Measurements from ENCODE around the gene GRHL1.

The GRHL1 gene

DNA sequence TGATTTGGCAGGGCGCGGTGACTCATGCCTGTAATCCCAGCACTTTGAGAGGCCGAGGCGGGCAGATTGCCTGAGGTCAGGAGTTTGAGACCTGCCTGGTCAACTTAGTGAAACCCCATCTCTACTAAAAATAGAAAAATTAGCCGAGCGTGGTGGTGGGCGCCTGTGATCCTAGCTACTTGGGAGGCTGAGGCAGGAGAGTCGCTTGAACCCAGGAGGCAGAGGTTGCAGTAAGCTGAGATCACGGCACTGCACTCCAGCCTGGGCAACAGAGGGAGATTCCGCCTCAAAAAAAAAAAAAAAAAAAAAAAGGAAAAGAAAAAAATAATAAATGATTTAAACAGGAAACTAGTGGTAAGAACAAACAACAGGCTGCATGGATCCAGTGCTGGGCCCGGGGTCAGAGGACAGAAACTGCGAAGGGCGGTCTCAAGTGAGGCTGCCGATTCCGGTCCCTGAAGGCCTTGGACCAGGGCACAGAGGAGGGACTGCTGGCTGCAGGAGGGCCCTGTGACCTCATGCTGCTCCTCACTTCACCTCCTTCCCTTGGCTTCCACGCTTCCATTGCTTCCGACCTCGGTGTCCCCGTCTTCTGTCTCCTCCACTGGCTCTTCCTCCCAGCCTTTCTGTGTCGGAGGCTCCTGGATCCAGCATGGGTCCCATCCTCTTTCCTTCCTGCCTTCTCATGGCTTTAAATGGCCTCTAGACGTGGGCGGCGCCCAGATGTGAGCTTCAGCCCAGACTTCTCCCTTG lies 2.1 kb upstream of the GRHL1 start:
- DNase-seq (ENCODE audit: low read depth, low spot score): no peak

DNA sequence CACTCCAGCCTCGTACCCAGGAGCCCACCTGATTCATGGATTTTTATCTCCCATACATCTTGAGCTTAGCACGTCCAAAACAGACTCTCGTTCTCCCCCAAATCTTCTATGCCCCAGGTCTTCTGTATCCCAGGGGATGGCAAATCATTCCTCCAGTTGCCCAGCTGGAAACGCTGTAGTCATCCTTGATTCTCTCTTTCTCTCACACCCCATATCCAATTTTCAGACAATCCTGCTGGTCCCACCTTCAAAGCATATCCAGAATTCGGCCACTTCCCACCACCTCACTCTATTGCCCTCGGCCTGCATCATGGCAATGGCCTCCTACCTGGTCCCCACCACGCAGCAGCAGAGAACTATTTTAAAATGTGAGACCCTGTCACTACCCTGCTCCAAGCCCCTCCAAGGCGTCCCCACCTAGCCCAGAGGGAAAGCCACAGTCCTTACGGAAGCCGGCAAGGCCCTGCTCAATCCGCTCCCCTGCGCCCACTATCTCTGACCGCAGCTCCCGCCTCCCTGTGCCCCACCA lies 1.4 kb upstream of the GRHL1 start:
- no peak for DNase-seq (ENCODE audit: low read depth, low spot score)

DNA sequence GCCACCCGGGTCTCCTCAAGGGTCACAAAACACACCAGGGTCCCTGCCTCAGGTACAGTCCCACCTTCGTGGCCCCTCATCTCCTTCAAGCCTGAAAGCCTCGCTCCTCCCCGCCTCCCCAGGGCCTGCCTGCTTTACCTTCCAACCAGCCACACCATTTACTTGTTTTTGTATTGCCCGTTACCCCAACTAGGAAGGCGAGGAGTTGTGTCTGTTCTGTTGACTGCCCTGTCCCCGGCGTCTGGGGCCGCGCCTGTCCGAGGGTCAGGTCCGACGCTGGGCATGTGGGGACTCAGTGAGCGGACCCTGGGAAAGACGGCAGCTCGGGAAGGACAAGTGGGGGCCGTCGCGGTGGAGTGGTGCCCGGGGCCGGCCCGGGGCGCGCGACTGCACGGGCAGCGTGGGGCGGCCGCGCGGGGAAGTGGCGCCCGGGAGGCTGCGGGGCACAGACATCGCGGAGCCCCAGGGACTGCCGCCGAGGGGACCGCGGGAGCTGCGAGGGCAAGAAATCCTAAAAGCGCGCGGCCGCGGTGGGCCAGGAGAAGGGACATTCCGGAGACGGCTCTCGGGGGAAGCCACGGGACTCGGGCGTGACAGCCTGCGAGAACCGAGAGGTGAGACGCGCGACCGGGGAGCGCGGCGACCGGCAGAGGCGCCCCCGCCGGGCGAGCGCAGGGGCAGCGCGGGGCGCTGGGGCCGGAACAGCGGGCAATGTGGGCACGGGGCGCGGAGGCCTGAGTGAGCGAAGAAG lies 797 bp upstream of the GRHL1 start:
- DNase-seq (ENCODE audit: low read depth, low spot score): peak; percentile 68

DNA sequence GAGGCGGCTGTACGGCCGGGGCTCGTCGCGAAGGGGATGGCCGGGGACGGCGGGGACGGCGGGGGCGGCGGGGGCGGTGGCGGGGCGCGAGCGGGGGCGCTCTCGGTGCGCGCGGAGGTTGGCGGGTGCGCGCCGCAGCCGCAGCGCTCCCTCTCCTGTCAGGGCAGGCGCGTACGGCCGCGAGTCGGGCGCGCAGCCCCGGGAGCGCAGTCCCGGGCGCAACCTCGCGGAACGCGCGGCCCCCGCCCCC lies 296 bp upstream of the GRHL1 start:
- DNase-seq (ENCODE audit: low read depth, low spot score): no peak

DNA sequence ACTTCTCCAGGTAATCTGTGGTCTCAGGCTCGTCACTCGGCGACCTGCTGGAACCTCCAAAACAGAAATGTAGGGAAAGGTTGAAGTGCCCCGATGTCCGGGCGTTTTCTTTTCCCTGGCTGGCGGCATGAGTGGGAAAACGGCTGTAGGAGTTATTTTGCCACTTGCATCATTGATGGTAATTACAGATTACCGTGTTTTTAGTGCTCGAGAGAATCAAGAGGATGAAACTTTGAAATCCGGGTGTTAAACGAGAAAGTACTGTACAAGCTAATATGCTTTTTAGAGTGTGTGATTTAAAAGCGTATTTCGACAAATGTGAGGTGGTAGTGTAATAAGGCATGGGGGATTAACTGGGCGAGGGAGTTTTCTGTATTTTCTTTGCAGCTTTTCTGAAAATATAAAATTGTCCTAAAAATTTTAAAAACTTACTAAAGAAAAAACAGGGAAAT lies 819 bp downstream of the GRHL1 start:
- no peak for DNase-seq (ENCODE audit: low read depth, low spot score)

DNA sequence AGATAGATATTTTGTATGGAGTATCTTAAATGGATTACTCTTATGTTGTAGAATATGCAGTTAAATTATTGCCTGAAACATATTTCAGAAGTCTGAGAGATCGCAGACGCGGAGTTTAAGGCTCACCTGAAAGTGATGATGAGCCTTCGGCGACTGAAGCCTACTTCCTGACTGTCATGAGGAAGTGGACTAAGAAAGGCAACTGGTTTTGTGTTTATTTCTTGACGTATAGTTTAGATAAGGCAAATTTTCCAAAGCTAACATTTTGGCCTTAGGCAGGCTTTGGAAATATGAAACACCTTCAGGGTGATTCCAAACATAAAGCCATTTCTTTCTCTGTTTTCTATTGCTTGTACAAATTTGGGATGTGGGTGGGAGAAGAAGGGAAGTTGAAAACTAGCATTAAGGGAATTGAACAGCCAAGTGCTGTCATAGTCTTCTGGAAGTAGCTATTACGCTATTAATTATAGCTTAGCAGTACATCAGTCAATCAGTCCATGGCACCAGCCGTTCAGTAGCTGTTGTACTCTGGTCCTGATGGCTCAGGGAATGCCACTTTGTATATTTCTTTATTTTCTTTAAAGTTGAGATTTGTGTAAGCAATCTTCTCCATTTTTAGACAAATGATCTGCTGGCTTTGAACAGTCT lies 1.5 kb downstream of the GRHL1 start:
- DNase-seq (ENCODE audit: low read depth, low spot score): no peak

DNA sequence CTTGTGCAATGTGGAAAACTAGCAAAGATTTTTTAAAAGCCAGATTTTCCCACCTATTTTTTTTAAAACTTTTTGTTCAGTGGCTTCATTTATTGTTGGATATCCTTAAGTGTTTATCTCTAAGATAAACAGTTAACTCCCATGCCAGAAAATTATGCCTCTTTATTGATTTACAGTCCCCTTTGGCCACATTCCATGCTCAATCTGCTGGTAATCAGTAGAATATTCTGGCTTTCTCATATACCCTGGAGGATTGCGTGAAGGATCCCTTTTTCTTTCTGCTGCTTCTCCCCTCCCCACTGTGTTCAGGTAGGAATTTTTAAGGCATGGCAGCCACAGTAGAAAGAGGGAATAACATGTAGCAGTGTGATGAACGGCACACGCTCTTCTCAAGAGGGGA lies 2.6 kb downstream of the GRHL1 start:
- DNase-seq (ENCODE audit: low read depth, low spot score): no peak

DNA sequence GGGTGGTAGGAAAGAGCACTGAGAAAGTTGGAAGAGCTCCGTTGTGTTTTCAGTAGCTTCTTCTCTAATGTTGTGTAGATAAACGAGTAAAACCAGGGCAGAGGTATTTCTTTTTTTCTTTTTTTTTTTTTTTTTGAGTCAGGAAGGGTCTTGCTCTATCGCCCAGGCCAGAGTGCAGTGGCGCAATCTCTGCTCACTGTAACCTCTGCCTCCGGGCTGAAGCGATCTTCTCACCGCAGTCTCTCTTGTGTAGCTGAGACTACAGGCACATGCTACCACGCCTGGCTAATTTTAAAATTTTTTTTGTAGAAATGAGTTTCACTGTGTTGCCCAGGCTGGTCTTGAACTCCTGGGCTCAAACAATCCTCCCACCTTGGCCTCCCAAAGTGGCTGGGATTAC lies 6.6 kb downstream of the GRHL1 start:
- DNase-seq (ENCODE audit: low read depth, low spot score): no peak

DNA sequence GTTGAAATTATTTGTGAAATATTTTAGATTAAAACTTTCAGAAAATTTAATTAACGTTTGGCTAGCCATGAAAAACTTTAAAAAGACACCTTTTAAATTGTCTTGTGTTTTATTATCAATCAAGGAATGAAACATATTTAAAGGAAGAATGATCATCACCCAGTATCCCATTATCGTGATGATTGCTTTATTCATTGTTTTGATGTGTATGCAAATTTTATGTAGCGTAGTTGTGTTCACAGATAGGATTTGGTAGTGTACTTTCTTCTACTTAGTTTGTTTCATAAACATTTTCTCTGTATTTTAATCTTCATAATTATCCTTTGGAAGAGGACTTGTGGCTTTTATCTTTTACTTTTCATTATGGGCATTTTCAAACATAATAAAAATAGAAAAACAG lies 7.8 kb downstream of the GRHL1 start:
- DNase-seq (ENCODE audit: low read depth, low spot score): no peak

DNA sequence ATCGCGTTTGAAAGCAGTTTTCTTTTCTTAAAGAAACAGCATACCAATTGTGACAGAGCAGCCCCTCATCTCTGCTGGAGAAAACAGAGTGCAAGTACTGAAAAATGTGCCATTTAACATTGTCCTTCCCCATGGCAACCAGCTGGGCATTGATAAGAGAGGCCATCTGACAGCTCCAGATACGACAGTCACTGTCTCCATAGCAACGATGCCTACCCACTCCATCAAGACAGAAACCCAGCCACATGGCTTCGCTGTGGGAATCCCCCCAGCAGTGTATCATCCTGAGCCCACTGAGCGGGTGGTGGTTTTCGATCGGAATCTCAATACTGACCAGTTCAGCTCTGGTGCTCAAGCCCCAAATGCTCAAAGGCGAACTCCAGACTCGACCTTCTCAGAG lies 9.5 kb downstream of the GRHL1 start:
- DNase-seq (ENCODE audit: low read depth, low spot score): no peak

DNA sequence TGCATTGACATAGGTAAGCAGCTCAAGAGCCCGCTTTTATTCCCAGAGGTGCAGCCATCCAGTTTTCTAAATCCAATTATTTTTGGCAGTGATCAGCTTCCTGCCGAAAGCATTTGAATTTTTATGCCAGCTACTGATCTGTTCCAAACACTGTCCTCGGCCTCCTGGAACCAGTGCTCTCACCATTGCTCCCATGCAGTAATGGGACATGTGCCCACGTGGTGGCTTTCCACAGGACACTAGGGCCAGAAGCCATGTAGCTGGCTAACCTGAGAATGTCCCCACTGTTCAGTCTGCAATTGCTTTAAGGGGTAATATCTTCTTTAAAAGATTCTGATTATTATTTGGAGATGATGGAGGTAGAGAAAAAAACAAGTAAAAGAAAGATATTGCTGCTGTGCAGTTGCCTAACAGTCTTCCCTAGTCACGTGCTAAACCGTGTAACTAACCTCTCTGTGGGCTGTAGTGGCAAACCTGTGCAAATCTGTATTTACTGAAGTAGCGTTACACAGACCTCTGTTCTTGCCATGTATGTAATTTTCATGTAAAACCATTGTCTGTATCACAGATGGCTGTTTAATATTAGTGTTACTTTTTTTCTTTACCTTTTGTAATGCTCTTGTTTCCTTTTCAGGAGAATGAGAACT lies 13.0 kb downstream of the GRHL1 start:
- DNase-seq (ENCODE audit: low read depth, low spot score): no peak

DNA sequence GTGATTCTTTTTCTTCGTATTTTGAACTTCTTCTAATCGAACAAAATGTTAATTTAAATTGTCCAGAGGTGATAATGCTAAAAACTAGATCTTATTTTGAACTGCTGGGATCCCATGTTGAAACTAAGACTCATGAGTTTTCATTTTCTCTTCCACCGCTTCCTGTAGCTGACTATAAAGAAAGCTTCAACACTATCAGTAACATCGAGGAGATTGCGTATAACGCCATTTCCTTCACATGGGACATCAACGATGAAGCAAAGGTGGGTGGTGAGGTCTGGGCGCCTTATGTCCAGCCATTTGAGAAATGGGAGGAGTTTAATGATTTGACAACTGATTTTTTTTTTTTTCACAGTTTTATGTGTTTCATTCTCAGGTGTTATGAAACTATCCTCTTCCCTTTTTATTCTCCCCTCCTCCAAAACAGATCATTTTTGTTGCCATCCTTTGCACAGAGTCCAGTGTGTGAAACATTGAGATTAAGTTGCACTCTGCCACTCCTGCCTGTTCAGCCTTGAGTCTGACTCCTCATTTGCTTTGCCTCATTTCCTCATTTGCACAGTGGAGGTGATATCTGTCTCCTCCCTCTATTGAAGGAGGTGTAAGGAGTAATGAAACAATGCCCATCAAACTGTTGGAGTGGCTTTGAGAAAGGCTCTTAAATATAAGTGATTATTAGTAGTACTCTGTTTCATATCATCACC lies 13.8 kb downstream of the GRHL1 start:
- no peak for DNase-seq (ENCODE audit: low read depth, low spot score)

DNA sequence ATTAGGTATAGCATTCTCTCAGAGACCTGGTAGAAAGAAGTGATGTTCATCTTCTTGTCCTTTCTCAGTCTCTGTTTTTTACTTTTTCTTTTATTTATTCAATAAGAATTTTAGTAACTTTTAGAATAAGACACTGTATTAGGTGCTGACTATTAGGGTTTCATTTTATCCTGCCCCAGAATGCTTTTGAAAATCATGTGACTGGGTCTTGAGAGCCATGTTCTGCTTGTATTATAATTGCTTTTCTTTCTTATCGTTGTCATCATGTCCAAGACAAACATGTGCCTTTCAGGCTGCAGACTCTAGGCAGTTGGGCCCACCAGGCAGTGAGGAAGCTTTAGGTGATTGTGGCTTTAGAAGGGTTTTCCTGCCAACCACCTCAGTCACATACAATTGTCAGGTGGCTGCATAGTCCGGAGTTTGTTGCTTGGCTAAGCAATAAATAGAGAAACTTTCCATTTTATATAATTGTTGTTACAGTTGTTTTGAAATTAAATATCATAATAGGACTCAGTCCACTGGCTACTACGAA lies 15.1 kb downstream of the GRHL1 start:
- no peak for DNase-seq (ENCODE audit: low read depth, low spot score)

DNA sequence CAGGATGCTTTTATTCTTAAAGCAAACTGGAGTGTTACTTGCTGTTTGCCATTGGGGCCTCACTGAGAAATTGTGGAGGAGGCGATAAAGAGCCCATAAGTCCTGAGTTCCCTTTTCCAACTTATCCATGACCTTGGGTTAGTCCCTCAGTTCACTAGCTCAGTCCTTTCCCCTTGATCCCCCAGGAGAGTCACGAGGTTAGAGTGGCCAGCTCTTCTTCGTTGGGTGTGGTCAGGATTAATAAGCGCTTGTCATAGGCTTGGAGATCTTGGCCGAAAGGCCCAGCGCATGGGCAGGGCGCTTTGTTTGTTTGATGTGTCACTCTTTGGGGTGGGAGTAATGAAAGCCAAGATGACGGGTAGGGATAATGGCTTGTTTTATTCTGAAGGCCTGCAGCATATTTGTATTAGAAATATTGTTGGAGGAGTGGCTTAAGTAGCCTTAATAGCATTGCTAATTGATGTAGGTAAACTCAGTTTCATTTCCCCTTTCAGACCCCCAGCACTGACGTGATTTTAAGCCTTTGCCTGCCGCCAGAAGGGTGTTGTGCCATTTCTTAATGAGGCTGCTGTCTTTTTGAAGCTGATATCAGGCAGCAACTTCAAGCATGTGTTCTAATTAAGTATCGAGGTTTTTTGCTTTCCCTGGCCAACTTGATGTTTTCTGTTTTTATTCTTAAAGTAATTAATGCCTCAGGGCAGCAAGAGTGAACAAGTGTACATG lies 15.7 kb downstream of the GRHL1 start:
- DNase-seq (ENCODE audit: low read depth, low spot score): no peak

DNA sequence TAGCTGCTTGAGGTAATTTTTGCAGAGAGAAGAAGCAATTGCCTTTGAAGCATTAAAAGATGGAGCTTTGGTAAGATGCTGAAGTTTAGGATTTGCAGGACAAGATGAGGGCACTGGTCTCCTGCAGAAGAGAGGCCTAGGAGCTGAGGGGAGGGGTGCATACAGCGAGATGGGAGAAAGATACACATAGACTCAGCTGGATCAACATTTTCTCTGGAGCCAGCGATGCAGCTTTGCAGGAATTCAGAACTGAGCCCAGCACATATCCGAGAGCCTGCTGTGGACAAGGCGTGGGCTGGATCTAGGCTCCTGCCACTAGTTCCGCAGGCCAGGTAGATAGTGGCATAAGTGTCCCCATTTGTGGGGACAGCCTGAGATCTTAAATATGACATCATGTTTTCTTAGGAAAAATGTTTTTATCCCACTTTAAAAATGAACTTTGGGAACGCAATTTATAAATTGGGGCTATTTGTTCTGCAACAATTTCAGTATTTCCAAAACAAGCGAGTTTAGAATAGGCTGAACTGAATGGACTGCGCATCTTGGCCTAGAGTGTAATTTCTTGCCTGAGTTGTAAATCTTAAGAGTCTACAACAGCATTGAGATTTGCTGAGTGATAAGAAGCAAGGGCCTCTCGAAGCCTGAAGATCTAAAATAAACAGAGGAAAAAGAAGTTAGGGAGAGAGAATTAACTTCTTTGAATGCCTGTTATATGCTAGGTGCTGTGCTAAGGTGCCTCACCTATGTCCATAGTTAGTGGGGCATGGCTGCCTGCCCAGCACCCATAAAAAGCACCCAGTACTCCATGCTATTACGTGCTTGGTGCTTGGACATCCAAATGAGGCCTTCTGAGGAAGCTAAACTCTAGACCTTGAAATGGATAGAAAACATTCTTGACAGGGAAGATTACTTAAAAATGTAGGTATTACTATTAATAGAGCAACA lies 17.3 kb downstream of the GRHL1 start:
- no peak for DNase-seq (ENCODE audit: low read depth, low spot score)

DNA sequence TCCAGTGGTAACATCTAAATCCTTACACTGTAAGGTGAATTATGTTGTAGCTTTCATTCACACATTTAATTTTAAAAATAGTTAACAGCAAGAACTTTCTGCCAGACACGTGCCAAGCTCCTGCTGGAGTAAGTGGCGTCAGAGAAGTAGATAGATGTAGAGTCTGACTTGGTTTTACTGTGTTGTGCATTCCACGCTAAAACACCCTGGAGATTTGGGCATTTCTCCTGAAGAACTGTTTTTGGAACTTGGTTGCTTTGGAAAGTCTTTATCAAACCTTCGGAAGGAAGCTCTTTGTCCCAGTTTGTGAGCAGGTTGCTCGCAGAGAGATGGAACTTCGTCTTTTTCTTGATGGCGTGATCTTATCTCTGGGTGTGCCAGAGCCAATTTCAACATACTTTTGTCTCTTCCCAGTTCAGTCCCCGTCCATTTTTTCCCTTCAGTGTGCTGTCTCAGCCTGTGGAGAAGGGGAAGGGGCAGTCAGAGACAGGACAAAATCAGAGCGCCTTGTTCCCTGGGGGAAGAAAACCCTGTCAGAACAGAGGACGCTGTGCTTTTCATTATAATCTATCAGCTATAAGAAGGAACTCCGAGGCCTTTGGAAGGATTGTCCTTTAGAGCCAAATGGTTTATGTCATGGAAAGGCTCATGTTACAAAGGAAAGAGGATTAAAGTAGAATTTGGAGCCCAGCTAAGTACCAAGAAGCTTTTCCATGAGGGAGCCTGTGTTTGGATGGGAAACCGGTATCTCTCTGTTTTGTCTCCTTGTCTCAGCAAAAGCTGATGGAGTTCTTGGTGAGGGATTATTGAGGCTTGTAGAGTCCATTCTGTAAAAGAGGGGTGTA lies 18.9 kb downstream of the GRHL1 start:
- DNase-seq (ENCODE audit: low read depth, low spot score): no peak

DNA sequence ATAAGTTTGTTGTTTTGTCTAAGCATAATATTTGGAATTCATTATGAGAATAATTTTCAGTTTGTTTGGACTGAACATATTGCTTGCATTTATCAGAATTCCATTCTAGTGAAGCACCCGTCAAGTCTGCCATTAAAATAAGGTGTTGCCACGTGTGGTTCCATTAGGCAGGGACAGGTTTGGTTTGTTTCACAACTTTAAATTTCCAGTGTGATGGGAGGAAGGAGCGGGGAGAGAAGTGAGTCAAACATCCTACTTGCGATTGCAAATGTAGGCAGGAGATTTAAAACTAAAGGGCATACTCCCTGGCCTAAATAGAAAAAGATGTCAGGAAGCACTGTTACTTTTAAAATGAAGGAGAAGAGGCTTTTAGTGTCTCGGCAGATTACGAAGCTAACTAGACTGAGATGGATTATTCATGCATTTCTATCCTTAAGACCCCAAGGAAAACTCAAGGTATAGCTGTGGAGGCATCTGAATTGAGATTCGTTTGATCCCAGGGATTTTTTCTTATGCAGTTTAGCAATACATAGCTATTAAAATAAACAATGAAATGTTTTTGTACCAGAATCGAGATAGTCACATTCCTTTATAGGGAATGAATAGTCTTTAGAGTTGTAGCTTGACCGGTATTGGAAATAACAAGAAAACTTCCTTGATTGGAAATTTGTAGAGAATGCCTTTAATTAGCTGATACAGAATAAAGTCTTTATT lies 19.8 kb downstream of the GRHL1 start:
- DNase-seq (ENCODE audit: low read depth, low spot score): no peak

DNA sequence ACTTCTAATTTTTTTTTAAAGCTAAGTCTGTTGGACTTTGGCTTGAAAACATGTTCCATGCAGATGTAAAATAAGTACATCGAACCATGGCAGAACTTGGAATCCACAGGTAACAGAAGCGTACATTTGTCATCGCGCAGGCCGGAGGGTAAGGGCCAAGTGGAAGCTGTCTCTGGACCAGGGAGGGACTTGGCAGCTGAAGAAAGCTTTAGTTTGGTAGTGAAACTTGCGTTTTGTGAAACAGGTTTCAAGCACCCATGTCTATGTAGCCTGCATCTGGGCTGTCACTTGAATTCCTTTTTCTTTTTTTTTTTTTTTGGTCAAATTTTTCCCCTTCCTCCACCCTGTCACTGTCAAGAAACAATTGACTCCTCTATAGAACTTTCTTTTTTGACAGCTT lies 20.4 kb downstream of the GRHL1 start:
- no peak for DNase-seq (ENCODE audit: low read depth, low spot score)

Data from astrocyte of the hippocampus (primary cell).